GM12891 (cell line): ENCODE data around the gene CNTNAP5.

ENCODE experiments used
- POLR2A ChIP-seq: IDR thresholded peaks from 2 replicates; pipeline ENCODE4 v1.6.1; 2011; ENCODE audit warnings: low read depth, low read length, control low read depth
- POLR2AphosphoS5 ChIP-seq: IDR thresholded peaks from 2 replicates; pipeline ENCODE4 v1.6.1; 2011; ENCODE audit warnings: low read depth, low read length, control low read depth
- SPI1 ChIP-seq: IDR thresholded peaks from 2 replicates; pipeline ENCODE4 v1.6.1; 2011; ENCODE audit warnings: low read depth, low read length, control low read depth
- TAF1 ChIP-seq: IDR thresholded peaks from 2 replicates; pipeline ENCODE4 v1.6.1; 2011; ENCODE audit warnings: low read depth, low read length, control low read depth

- TF ChIP-seq POLR2AphosphoS5 (no peak), TAF1 (no peak), POLR2A (no peak), SPI1 (no peak)
Measured at GRCh38 chr2:124049136-124049535, 24.0 kb downstream of the CNTNAP5 start.
